ENCODE measurements around the gene KRTAP5-1. TPM values are rescaled to one million over a fixed set of nuclear protein-coding genes. Genes with fewer than 3 reads are reported as not detected.

The KRTAP5-1 gene
- total RNA-seq, 6 experiments from 2014 or later, result not detected

GRCh38 chr11:1629326-1630185 lies 44.5 kb upstream of the KRTAP5-1 start, which contains the start of gene KRTAP5-5:
TSS of gene KRTAP5-5 (plus strand) at chr11:1629775. CDS start at chr11:1629841, 66 bp downstream.
- H3K27ac Mint-ChIP-seq, result no peak within 1 kb of the TSS

GRCh38 chr11:1628506-1629325 lies 43.6 kb upstream of the KRTAP5-1 start:
- H3K4me1 Mint-ChIP-seq (ENCODE audit: low read depth), result no peaks in the 10 kb centered on the region
- no peak overlapping the region for H3K27ac Mint-ChIP-seq
- peak; percentile 93 for TF ChIP-seq CTCF (IDR thresholded peaks at IDR 0.05)
- no peaks in the 10 kb centered on the region for H3K36me3 Mint-ChIP-seq (ENCODE audit: low read depth)
- H3K27me3 Mint-ChIP-seq (ENCODE audit: insufficient read depth), result peaks cover 69% of the 10 kb centered on the region
- H3K9me3 Mint-ChIP-seq, result no peaks in the 10 kb centered on the region
- no peak overlapping the region for H3K4me3 Mint-ChIP-seq
- DNase-seq, result no peak

More at GRCh38 chr11:1629326-1630185, 44.5 kb upstream of the KRTAP5-1 start, which contains the start of gene KRTAP5-5:
- Mint-ChIP-seq H3K4me3 (no peak within 1 kb of the TSS), H3K4me1 (ENCODE audit: low read depth) (no peaks in the 10 kb centered on the region), H3K9me3 (no peaks in the 10 kb centered on the region), H3K36me3 (ENCODE audit: low read depth) (no peaks in the 10 kb centered on the region), H3K27me3 (ENCODE audit: insufficient read depth) (peaks cover 68% of the 10 kb centered on the region)
- no peak for TF ChIP-seq CTCF (IDR thresholded peaks at IDR 0.05)
- no peak for DNase-seq

- H3K4me3 Mint-ChIP-seq, result no peak overlapping the region
- no peaks in the 10 kb centered on the region for H3K9me3 Mint-ChIP-seq
- H3K27me3 Mint-ChIP-seq (ENCODE audit: insufficient read depth), result peaks cover 55% of the 10 kb centered on the region
- no peak overlapping the region for H3K27ac Mint-ChIP-seq
- DNase-seq, result no peak
- no peak for TF ChIP-seq CTCF (IDR thresholded peaks at IDR 0.05)
- H3K36me3 Mint-ChIP-seq (ENCODE audit: low read depth), result no peaks in the 10 kb centered on the region
- no peaks in the 10 kb centered on the region for H3K4me1 Mint-ChIP-seq (ENCODE audit: low read depth)
Measured at GRCh38 chr11:1625541-1625940, 40.5 kb upstream of the KRTAP5-1 start.

GRCh38 chr11:1624621-1625020 lies 39.5 kb upstream of the KRTAP5-1 start:
- H3K4me3 Mint-ChIP-seq, result no peak overlapping the region
- TF ChIP-seq CTCF (IDR thresholded peaks at IDR 0.05), result no peak
- peaks cover 55% of the 10 kb centered on the region for H3K27me3 Mint-ChIP-seq (ENCODE audit: insufficient read depth)
- H3K9me3 Mint-ChIP-seq, result no peaks in the 10 kb centered on the region
- peaks cover under 1% of the 10 kb centered on the region; the same call in 1 of the 2 replicates for H3K4me1 Mint-ChIP-seq (ENCODE audit: low read depth)
- DNase-seq, result no peak
- no peaks in the 10 kb centered on the region for H3K36me3 Mint-ChIP-seq (ENCODE audit: low read depth)
- H3K27ac Mint-ChIP-seq, result no peak overlapping the region

- no peak overlapping the region for H3K27ac Mint-ChIP-seq
- peaks cover 6% of the 10 kb centered on the region; the same call in 1 of the 2 replicates for H3K4me1 Mint-ChIP-seq (ENCODE audit: low read depth)
- DNase-seq, result no peak
- peaks cover 49% of the 10 kb centered on the region for H3K27me3 Mint-ChIP-seq (ENCODE audit: insufficient read depth)
- TF ChIP-seq CTCF (IDR thresholded peaks at IDR 0.05), result no peak
- H3K9me3 Mint-ChIP-seq, result no peaks in the 10 kb centered on the region
- H3K36me3 Mint-ChIP-seq (ENCODE audit: low read depth), result no peaks in the 10 kb centered on the region
- no peak overlapping the region for H3K4me3 Mint-ChIP-seq
Measured at GRCh38 chr11:1623716-1624115, 38.6 kb upstream of the KRTAP5-1 start.

Data from HFFc6 (cell line).